Stimulated activated CD8-positive, alpha-beta memory T cell treated with anti-CD3 and anti-CD28 coated beads, Interleukin-15, amount 100 ng/mL, for 48 hours (primary cell): ENCODE data around the gene DCC.
"Not testable (repeated sequence)": the region's sequence is repeated elsewhere in the genome, so short reads cannot be mapped to it uniquely, and the experiment has no call there.

Experiments used
- DNase-seq, 2 donors: peaks; one replicate each; pipeline ENCODE4 v3.0.0-alpha.2; 2020; ENCODE audit warnings: low read depth in 2 of 2

Gene DCC

GRCh38 chr18:52352920-52353319 lies 12.9 kb downstream of the DCC start:
- no peak for DNase-seq

GRCh38 chr18:52353589-52353988 lies 13.6 kb downstream of the DCC start:
- DNase-seq = no peak

GRCh38 chr18:52363861-52364260 lies 23.9 kb downstream of the DCC start:
- no peak for DNase-seq

- DNase-seq = not testable (repeated sequence)
Measured at GRCh38 chr18:52366851-52367250, 26.9 kb downstream of the DCC start.

- DNase-seq = no peak
Measured at GRCh38 chr18:52367953-52368742, 28.2 kb downstream of the DCC start.

GRCh38 chr18:52370841-52371240 lies 30.8 kb downstream of the DCC start:
- DNase-seq = no peak

GRCh38 chr18:52376104-52376503 lies 36.1 kb downstream of the DCC start:
- DNase-seq = no peak

- DNase-seq = no peak
Measured at GRCh38 chr18:52377094-52377493, 37.1 kb downstream of the DCC start.

GRCh38 chr18:52386306-52386705 lies 46.3 kb downstream of the DCC start:
- DNase-seq = no peak

- no peak for DNase-seq
Measured at GRCh38 chr18:52387175-52387574, 47.2 kb downstream of the DCC start.

- no peak for DNase-seq
Measured at GRCh38 chr18:52391810-52392559, 52.0 kb downstream of the DCC start.

- no peak for DNase-seq
Measured at GRCh38 chr18:52394602-52395001, 54.6 kb downstream of the DCC start.

- no peak for DNase-seq
Measured at GRCh38 chr18:52395146-52395852, 55.3 kb downstream of the DCC start.

- DNase-seq = no peak
Measured at GRCh38 chr18:52401236-52401635, 61.2 kb downstream of the DCC start.

- DNase-seq = no peak
Measured at GRCh38 chr18:52402814-52403213, 62.8 kb downstream of the DCC start.

GRCh38 chr18:52403291-52404021 lies 63.5 kb downstream of the DCC start:
- DNase-seq = no peak

- no peak for DNase-seq
Measured at GRCh38 chr18:52408800-52409302, 68.9 kb downstream of the DCC start.

- DNase-seq = no peak
Measured at GRCh38 chr18:52409727-52410126, 69.7 kb downstream of the DCC start.

- DNase-seq = no peak
Measured at GRCh38 chr18:52415131-52415530, 75.1 kb downstream of the DCC start.

- DNase-seq = no peak
Measured at GRCh38 chr18:52422985-52423601, 83.1 kb downstream of the DCC start.

GRCh38 chr18:52426041-52426440 lies 86.0 kb downstream of the DCC start:
- no peak for DNase-seq
